ENCODE measurements around the gene BHLHE41. TPM values are rescaled to one million over a fixed set of nuclear protein-coding genes. Genes with fewer than 3 reads are reported as not detected.

The BHLHE41 gene
- total RNA-seq, 1 experiment from 2014 or later: 7.6 TPM

DNA sequence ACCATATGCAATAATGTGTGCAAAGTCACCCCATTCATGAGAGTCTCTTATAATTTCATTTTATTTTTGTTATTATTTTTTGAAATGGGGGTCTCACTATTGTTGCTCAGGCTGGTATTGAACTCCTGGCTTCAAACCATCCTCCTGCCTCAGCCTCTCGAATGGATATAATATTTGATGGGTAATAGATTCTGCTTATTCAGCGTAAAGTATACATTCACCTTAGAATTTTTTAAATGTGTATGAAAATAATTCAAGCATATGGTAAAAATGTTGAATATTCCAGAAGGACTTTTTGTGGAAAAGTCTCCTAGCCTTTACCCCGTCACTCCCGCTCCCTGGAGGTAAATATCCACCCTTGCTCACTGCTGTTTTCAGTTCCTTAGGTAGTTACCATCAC lies 47.2 kb upstream of the BHLHE41 start:
- no peak for TF ChIP-seq CBFB (CRISPR knock-in tag; IDR thresholded peaks at IDR 0.05; ENCODE audit: low read depth)
- TF ChIP-seq, protein P1, sequence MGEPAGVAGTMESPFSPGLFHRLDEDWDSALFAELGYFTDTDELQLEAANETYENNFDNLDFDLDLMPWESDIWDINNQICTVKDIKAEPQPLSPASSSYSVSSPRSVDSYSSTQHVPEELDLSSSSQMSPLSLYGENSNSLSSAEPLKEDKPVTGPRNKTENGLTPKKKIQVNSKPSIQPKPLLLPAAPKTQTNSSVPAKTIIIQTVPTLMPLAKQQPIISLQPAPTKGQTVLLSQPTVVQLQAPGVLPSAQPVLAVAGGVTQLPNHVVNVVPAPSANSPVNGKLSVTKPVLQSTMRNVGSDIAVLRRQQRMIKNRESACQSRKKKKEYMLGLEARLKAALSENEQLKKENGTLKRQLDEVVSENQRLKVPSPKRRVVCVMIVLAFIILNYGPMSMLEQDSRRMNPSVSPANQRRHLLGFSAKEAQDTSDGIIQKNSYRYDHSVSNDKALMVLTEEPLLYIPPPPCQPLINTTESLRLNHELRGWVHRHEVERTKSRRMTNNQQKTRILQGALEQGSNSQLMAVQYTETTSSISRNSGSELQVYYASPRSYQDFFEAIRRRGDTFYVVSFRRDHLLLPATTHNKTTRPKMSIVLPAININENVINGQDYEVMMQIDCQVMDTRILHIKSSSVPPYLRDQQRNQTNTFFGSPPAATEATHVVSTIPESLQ (CRISPR knock-in tag; IDR thresholded peaks at IDR 0.05): no peak
- no peak for TF ChIP-seq ETV6 (CRISPR knock-in tag; IDR thresholded peaks at IDR 0.05)
- TF ChIP-seq ZNF396 (CRISPR knock-in tag; IDR thresholded peaks at IDR 0.05; ENCODE audit: borderline replicate concordance): no peak
- TF ChIP-seq, protein P2, sequence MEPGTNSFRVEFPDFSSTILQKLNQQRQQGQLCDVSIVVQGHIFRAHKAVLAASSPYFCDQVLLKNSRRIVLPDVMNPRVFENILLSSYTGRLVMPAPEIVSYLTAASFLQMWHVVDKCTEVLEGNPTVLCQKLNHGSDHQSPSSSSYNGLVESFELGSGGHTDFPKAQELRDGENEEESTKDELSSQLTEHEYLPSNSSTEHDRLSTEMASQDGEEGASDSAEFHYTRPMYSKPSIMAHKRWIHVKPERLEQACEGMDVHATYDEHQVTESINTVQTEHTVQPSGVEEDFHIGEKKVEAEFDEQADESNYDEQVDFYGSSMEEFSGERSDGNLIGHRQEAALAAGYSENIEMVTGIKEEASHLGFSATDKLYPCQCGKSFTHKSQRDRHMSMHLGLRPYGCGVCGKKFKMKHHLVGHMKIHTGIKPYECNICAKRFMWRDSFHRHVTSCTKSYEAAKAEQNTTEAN (CRISPR knock-in tag; IDR thresholded peaks at IDR 0.05): no peak
- no peak for TF ChIP-seq ATF1 (CRISPR knock-in tag; IDR thresholded peaks at IDR 0.05)
- TF ChIP-seq ZNF138 (CRISPR knock-in tag; conservative IDR thresholded peaks at IDR 0.05): no peak
- TF ChIP-seq E2F5 (CRISPR knock-in tag; IDR thresholded peaks at IDR 0.05): no peak
- TF ChIP-seq, protein P3, sequence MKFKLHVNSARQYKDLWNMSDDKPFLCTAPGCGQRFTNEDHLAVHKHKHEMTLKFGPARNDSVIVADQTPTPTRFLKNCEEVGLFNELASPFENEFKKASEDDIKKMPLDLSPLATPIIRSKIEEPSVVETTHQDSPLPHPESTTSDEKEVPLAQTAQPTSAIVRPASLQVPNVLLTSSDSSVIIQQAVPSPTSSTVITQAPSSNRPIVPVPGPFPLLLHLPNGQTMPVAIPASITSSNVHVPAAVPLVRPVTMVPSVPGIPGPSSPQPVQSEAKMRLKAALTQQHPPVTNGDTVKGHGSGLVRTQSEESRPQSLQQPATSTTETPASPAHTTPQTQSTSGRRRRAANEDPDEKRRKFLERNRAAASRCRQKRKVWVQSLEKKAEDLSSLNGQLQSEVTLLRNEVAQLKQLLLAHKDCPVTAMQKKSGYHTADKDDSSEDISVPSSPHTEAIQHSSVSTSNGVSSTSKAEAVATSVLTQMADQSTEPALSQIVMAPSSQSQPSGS (CRISPR knock-in tag; IDR thresholded peaks at IDR 0.05; ENCODE audit: borderline replicate concordance, low read depth): no peak
- TF ChIP-seq, protein P4, sequence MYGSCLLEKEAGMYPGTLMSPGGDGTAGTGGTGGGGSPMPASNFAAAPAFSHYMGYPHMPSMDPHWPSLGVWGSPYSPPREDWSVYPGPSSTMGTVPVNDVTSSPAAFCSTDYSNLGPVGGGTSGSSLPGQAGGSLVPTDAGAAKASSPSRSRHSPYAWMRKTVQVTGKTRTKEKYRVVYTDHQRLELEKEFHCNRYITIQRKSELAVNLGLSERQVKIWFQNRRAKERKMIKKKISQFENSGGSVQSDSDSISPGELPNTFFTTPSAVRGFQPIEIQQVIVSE (CRISPR knock-in tag; IDR thresholded peaks at IDR 0.05; ENCODE audit: borderline replicate concordance): no peak
- no peak for TF ChIP-seq RORB (CRISPR knock-in tag; IDR thresholded peaks at IDR 0.05)
- TF ChIP-seq, protein P5, sequence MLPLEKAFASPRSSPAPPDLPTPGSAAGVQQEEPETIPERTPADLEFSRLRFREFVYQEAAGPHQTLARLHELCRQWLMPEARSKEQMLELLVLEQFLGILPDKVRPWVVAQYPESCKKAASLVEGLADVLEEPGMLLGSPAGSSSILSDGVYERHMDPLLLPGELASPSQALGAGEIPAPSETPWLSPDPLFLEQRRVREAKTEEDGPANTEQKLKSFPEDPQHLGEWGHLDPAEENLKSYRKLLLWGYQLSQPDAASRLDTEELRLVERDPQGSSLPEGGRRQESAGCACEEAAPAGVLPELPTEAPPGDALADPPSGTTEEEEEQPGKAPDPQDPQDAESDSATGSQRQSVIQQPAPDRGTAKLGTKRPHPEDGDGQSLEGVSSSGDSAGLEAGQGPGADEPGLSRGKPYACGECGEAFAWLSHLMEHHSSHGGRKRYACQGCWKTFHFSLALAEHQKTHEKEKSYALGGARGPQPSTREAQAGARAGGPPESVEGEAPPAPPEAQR (CRISPR knock-in tag; IDR thresholded peaks at IDR 0.05): no peak
- no peak for TF ChIP-seq KAT7 (CRISPR knock-in tag; IDR thresholded peaks at IDR 0.05; ENCODE audit: borderline replicate concordance)
- no peak for TF ChIP-seq MYBL2 (CRISPR knock-in tag; IDR thresholded peaks at IDR 0.05)
- no peak for TF ChIP-seq CREM (CRISPR knock-in tag; IDR thresholded peaks at IDR 0.05)
- TF ChIP-seq HMGXB4 (CRISPR knock-in tag; IDR thresholded peaks at IDR 0.05): no peak
- TF ChIP-seq CTCF (IDR thresholded peaks at IDR 0.05): no peak
- TF ChIP-seq, protein P6, sequence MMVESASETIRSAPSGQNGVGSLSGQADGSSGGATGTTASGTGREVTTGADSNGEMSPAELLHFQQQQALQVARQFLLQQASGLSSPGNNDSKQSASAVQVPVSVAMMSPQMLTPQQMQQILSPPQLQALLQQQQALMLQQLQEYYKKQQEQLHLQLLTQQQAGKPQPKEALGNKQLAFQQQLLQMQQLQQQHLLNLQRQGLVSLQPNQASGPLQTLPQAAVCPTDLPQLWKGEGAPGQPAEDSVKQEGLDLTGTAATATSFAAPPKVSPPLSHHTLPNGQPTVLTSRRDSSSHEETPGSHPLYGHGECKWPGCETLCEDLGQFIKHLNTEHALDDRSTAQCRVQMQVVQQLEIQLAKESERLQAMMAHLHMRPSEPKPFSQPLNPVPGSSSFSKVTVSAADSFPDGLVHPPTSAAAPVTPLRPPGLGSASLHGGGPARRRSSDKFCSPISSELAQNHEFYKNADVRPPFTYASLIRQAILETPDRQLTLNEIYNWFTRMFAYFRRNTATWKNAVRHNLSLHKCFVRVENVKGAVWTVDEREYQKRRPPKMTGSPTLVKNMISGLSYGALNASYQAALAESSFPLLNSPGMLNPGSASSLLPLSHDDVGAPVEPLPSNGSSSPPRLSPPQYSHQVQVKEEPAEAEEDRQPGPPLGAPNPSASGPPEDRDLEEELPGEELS (CRISPR knock-in tag; IDR thresholded peaks at IDR 0.05): no peak
- no peak for TF ChIP-seq ELF4 (CRISPR knock-in tag; IDR thresholded peaks at IDR 0.05; ENCODE audit: low read depth)
- TF ChIP-seq PRRX2 (CRISPR knock-in tag; IDR thresholded peaks at IDR 0.05): no peak
- no peak overlapping the region for H3K4me3 Mint-ChIP-seq
- no peak overlapping the region for H3K27ac Mint-ChIP-seq
- ATAC-seq (no peak), DNase-seq (ENCODE audit: low spot score) (no peak)
- no peaks in the 10 kb centered on the region for H3K4me1 Mint-ChIP-seq
- ChIA-PET POLR2A (no interaction called here), CTCF (no interaction called here)
- no peaks in the 10 kb centered on the region for H3K36me3 Mint-ChIP-seq
- no peaks in the 10 kb centered on the region for H3K27me3 Mint-ChIP-seq (ENCODE audit: low read depth)
- H3K9me3 Mint-ChIP-seq: no peaks in the 10 kb centered on the region

All from WTC11 (cell line).